Fibroblast of skin of left quadriceps (primary cell): ENCODE results near the gene GNB3.

ENCODE experiments used
- DNase-seq, 2 experiments: peaks; one replicate each; pipeline ENCODE4 v3.0.0-alpha.2; 2013; ENCODE audit warnings: low read depth in 2 of 2

GNB3 gene

DNA sequence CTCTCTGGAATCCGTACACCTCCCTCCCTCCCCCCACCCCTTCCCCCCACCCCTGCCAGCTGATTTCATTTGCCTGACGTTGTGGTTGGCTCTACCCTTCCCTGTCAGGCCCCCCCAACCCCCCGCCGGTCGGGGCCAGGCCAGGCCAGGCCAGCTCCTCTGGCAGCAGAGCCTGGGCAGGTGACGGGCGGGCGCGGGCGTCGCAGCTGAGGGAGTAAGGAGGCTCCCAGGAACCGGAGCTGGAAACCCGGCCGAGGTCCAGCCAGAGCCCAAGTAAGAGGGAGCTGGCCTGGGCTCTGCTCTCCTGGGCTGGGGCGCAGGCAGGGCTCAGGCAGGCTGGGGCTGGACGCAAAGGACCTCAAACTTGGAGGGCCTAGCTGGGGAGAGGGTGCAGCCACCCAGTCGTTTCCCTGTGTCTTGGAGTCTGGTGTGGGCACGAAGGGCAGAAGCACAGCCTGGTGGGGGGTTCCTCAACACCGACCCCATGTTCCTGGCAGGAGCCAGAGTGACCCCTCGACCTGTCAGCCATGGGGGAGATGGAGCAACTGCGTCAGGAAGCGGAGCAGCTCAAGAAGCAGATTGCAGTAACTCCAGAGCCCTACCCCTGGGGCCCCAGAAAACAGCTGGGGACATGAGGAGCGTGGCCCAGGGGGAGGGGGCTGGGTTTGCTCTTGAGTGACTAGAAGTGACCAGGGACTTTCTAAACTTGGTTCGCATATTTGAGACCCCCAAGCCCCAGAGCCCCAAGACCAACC is at the start of gene GNB3:
TSS of gene GNB3 (plus strand) at position 165 of the 755 bp plus-strand sequence. CDS start at position 528, 363 bp downstream.
- no peak for DNase-seq

- no peak for DNase-seq
Observed at GRCh38 chr12:6791931-6792520, 48.7 kb upstream of the GNB3 start.

- no peak for DNase-seq
Observed at GRCh38 chr12:6792522-6793201, 48.1 kb upstream of the GNB3 start.

- DNase-seq: no peak
Observed at GRCh38 chr12:6795088-6795487, 45.6 kb upstream of the GNB3 start.

- no peak for DNase-seq
Observed at GRCh38 chr12:6796576-6796975, 44.1 kb upstream of the GNB3 start.

- DNase-seq: no peak
Observed at GRCh38 chr12:6799147-6799546, 41.6 kb upstream of the GNB3 start.

DNA sequence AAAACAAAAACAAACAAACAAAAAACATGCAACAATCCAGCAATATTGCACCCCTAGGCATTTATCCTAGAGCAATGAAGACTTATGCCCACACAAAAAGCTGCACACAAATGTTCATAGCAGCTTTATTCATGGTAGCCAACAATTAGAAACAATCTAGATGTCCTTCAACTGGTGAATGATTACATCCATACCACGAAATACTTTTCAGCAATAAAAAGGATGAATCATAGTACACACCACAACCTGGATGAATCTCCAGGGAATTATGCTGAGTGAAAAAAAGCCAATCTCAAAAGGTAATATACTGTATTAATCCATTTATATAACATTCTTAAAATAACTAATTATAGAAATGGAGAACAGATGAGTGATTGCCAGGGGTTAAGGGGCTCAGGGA is 33.6 kb upstream of the GNB3 start:
- DNase-seq: no peak

- no peak for DNase-seq
Observed at GRCh38 chr12:6809056-6809455, 31.7 kb upstream of the GNB3 start.

DNA sequence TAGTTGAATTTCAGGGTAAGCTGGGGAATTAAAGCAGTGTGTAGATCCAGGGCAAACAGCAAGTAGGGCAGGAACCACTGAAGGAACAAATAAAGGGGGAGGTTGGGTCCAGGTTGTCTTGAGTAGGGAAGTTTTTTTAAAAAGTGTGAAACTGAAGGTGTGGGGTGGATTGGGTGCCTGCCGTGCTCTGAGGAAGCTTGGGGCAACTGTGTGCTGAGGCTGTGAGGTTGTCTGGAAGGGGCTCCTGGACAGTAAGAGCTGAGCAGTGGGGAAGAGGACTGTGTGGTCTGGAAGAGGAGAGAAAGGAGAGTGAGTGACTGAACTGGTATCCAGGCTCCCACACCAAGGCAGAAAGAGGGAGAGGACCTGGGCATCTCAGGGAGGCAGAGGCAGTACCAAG is 30.0 kb upstream of the GNB3 start:
- no peak for DNase-seq

DNA sequence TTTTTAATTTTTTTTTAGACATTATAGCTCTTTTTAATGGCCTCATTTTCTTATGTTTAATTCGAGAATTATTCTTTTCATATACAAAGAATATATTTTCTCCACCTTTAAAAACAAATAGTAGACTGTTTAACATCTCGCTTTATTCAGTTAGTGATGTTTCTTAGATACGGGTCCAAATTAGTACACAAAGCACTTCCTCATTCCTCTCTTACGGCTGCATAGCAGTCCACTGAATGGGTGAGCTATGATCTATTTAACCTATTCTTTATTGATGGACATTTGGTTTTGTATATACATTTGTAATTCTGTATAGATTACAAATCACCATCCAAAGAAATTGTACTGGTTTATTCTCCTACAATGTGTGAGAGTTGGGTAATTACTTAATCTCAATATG is 27.4 kb upstream of the GNB3 start:
- DNase-seq: no peak

DNA sequence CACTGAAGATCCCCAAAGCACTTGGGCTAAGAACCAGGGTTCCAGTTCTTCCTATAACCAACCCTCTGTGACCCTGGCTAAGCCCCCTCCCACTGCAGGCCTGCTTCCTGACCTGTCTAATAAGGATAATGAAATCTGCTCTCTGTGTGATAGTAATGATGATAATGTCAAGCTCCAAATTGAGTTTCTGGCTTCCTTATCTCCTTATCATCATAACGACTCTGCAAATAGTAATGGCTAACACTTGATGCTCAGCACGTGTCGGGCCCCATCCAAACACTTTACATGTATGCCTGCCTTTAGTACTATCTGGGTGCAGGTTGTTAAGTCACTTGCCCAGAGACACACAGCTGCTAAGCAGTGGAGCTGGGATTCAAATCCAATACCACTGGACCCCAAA is 24.1 kb upstream of the GNB3 start:
- DNase-seq: no peak

DNA sequence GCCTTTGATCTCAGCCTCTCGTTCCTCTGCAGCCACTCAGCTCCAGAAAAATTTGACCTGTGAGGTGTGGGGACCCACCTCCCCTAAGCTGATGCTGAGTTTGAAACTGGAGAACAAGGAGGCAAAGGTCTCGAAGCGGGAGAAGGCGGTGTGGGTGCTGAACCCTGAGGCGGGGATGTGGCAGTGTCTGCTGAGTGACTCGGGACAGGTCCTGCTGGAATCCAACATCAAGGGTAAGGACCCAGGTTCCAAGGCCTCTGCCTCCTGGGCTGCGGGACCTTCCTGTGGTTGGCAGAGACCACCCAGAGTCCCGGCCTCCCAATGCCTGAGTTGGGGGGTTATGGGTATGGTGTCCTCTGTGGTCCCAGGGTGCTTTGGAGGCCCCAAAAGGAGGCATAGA is 23.6 kb upstream of the GNB3 start:
- no peak for DNase-seq

- no peak for DNase-seq
Observed at GRCh38 chr12:6817662-6818157, 23.0 kb upstream of the GNB3 start.

DNA sequence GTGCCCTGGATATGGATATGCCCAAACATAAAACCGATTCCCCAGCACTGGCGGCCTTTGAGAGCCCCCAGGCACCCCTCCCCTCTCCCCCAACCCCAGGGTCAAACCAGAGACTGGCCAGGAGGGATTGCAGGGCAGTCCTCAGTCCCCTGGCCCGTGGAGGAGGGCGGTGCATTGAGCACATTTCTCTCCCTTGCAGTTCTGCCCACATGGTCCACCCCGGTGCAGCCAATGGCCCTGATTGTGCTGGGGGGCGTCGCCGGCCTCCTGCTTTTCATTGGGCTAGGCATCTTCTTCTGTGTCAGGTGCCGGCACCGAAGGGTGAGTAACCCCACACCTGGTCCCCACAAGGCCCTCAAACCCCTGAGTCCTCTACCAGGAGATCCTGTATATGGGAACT is 22.5 kb upstream of the GNB3 start:
- no peak for DNase-seq

DNA sequence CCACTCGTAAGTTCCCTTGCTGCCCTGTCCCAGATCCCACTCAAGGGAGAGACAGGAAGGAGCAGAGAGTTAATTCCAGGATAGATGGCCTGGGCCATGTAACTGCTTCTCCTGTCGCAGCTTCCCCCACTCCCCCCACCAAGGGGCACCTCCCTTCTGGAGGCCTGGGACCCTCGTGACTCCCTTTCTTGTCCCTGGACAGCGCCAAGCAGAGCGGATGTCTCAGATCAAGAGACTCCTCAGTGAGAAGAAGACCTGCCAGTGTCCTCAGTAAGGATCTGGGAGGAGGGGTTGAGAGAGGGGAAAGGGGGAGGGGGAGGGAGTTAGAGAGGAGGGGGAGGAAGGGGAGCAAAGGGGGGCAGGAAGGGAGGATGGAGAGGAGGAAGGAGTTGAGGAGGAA is 22.1 kb upstream of the GNB3 start:
- DNase-seq: no peak

DNA sequence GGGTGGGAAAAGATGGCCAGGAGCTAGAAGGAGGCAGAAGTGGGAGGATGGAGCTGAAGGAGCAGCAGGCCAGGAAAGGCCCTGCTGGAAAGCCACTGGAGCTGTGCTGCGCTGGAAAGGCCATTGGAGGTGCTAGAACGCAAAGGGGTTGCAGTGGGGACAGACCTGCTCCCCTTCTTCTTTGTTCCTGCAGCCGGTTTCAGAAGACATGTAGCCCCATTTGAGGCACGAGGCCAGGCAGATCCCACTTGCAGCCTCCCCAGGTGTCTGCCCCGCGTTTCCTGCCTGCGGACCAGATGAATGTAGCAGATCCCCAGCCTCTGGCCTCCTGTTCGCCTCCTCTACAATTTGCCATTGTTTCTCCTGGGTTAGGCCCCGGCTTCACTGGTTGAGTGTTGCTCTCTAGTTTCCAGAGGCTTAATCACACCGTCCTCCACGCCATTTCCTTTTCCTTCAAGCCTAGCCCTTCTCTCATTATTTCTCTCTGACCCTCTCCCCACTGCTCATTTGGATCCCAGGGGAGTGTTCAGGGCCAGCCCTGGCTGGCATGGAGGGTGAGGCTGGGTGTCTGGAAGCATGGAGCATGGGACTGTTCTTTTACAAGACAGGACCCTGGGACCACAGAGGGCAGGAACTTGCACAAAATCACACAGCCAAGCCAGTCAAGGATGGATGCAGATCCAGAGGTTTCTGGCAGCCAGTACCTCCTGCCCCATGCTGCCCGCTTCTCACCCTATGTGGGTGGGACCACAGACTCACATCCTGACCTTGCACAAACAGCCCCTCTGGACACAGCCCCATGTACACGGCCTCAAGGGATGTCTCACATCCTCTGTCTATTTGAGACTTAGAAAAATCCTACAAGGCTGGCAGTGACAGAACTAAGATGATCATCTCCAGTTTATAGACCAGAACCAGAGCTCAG is 21.4 kb upstream of the GNB3 start:
- DNase-seq: no peak

- DNase-seq: no peak
Observed at GRCh38 chr12:6820166-6820565, 20.6 kb upstream of the GNB3 start.

GRCh38 chr12:6821591-6822425 is 18.9 kb upstream of the GNB3 start, which contains the start of gene GPR162:
Gene GPR162 (plus strand): TSS chr12:6821821. CDS start chr12:6823899, 2,078 bp downstream.
- no peak for DNase-seq

DNA sequence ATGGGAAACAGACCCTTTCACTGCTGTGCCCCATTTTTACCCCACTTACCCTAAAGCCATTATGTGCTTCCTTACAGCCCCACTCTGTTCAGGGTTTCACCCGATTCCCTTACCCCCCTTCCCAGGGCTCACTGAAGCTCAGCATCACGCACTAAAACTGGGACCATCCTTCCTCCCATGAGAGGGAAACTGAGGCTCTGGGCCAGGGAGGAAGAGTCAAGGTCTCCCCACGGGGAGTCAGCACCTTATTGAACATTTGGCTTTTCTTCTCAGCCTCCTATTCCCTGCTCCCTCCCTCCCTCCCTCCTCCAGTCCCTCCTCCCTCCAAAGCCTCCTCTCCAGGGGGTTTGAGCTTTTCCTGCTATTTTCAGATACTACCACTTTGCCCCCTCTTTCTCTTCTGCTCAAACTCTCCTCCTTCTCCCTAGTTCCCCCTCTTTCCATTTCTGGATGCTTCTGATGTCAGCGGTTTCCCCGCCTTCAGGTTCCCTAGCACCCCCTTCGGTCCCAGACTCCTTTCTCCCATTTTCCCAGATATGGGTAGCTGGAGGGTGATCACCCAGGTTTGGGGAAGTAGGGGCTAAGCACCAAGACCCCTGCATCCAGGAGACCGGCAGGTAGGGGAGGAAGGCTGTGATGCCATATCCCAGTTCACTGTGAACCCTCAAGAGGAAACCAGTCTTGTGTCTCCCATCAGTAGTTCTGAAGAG is 18.1 kb upstream of the GNB3 start:
- DNase-seq: no peak
